Measurements from ENCODE around the gene EVL. TPM values are rescaled to one million over a fixed set of nuclear protein-coding genes. Genes with fewer than 3 reads are reported as not detected.

EVL gene
- total RNA-seq, 1 experiment from 2014 or later = 24.1 TPM

DNA sequence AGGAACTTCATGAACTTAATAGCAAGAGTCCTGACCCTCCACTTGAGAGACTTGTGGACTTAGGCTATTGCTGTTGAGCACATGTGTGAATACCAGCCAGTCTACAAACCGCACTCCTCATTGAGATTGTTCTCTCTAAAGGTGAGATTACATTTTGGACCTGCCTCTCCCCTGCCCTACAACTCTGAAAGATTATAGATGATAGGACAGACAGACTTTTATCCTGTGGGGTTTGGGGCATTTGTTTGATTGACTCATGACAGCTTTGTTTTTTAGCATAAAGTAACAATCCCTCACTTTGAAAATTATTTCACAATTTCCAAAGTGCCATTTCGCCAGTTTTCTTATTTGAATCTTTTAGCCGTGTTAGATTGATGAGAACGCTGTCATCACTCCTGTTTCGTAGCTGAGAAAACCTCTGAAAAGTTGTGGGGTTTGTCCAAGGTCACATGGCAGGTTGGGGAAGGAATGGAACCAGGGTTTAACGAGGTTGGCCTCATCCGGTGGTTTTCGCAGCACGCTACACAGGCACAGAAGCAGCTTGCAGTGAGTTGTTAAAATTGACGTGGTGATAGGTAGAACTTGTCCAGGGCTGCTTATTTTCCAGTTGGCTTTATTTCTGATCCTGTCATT, 836 bp downstream of the EVL start:
- DNase-seq (ENCODE audit: low read depth) = no peak

DNA sequence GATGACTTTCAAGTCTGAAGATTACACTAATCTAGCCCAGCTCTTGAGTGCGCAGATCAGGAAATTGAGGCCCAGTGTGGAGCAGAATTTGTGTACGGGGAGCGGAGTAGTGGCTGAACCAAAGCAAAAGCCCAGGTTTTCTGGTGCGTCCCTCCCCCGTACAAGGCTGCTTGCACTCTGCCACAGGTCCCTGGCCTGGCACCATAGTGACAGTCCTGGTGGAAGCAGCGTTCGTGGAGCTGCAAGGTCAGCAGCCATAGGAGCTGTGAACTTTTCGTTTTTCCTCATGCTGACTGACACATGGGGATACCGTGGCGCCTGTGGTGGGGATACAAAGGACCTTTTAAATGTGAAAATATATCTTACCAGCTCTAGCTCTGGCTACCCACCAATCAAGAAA, 1.7 kb downstream of the EVL start:
- DNase-seq (ENCODE audit: low read depth) = no peak

DNA sequence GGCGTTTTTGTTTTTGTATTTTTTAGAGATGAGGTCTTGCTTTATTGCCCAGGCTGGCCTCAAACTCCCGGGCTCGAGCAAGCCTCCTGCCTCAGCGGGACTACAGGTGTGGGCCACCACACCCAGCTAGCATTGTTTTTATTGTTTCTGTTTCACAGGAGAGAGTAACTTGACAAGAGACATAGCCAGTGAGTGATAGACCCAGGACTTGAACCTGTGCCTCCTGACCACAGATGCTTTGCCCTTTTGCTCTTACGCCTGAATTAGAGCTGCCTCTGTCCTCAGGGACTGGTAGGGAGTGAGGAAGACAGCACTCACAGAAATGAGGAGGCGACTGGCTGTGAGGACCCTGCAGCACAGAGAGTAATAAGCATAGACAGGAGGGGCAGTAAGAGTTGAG, 2.3 kb downstream of the EVL start:
- no peak for DNase-seq (ENCODE audit: low read depth)

DNA sequence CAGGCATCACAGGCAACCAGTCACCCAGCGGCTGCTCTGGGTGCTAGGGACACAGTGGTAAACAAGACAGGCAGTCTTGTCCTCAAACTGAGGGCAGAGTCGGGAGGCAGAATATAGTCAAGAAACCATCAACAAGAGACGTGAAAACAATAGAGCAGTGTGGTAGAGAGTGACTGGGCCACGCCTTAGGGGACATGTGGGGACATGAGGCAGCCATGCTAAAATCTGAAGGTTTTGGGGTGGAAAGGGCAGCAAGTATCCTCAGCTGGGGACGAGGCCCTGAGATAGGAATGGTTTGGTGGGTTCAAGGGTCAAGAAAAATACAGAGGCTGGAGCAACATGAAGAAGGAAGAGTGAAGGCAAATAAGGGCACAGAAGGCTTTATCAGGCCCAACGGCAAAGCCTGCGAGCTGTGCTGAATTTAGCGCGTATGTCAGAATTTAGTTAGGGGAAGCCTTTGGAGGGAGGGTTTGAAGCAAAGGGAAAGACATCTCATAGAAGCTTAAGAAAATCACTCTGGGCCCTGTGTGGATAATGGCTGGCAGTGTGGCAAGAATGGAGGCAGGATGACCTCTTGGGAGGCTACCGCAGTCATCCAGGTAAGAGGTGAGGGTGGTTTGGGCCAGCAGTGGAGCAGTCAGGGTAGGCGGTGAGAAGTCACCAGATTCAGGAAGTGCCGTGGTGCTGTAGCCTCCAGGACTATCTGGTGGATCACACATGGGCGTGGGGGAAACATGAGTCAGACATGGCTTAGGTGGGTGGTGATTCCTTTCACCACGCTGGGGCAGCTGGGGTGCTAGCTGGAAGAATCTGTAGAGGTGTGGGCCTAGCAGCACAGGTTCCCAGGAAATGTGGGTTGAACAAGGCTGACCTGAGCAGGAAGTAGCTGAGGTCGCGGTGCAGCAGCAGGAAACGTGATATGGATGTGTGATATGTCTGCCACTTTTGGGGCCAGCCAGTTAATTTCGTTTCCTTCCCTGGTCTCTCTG, 3.0 kb downstream of the EVL start:
- DNase-seq (ENCODE audit: low read depth) = peak; percentile 24

DNA sequence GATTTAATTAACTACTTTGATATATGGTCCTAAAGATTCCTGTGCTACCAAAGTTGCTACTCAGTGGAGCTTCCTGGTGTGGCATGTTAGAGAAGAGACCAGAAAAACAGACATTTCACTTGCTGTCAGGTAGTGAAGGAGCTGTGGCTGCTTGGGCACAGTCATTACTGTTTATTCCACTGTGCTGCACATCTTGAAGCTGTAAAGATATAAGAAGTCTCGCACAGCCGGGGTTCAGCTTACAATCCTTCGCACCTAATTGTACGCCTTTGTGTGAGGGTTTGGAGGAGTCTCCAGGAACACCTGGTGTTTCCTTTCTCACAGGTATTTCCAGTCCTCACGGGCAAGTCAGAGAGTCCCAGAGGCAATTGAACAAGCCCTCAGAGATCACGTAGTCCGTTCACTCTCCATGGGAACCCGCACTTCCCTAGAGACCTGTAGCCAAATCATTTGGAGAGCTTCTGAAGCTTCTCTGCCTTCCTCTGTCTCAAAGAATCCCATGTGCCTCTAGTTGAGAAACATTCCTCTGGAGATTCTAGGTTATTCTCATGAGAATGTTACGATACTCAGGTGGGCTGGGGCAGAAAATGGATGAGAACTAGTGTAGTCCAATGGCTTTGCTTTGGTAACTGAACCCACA, 4.1 kb downstream of the EVL start:
- DNase-seq (ENCODE audit: low read depth) = no peak

DNA sequence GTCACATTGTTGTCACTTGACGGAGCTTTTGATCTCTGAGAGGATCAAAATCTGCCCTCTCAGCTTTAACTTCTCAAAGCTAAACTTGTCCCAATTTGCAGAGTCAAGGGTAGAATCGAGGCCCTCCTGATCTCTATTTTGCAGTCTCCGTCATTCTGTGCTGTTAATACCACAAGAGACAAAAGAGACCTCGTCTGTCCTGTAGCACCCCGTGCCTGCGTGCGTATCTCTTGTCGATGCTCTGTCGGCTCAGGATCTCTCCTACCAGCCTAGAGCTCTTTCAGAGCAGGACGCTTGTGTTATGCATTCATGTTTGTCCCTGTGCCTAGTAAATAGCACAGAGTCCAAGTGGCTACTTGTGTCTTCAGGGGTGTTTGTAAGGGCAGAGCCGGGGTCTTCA, 5.1 kb downstream of the EVL start:
- DNase-seq (ENCODE audit: low read depth) = no peak

DNA sequence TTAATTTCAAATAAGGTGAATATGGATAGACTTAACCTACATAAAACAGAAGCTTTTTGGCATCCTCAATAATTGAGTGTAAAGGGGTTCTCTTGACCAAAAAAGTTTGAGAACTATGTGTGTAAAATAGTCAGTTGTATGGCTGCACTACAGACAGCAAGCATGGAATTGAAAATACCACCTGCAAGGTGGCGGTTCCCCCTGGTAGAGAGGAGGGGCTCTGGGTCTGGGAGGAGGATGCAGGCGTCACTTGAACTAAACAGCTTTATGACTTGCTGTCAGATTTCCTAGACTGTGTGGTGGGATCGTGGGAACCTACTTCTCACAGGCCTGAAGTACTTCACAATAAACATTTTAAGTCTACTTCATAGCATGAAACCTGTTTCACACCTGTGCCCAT, 6.3 kb downstream of the EVL start:
- DNase-seq (ENCODE audit: low read depth) = no peak

DNA sequence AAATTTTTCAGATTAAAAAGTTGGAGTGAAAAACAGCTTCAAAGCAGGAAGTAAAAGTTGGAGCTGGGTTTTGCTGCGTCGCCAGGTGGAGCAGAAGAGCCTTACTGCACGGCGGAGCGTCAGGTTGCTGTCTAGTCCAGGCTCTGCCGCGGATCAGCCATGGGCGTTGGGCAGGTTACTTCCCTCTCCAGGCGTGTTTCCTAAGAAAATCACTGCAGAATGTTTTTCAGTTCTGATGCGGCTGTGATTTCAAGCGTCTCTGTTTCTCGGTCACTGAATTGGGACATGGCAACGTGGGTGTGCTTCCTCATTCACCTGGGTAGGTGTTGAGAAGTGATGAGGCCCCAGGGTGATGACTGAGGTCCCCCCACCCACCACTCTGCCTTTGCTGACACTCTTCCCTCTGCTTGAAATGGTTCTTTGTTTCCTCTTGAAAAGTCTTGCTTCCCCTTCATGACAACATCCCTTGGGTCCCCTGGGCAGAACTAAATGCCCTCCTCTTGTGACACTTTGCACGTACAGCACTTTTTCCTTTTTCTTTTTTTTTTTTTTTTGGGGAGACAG, 7.6 kb downstream of the EVL start:
- DNase-seq (ENCODE audit: low read depth) = no peak

DNA sequence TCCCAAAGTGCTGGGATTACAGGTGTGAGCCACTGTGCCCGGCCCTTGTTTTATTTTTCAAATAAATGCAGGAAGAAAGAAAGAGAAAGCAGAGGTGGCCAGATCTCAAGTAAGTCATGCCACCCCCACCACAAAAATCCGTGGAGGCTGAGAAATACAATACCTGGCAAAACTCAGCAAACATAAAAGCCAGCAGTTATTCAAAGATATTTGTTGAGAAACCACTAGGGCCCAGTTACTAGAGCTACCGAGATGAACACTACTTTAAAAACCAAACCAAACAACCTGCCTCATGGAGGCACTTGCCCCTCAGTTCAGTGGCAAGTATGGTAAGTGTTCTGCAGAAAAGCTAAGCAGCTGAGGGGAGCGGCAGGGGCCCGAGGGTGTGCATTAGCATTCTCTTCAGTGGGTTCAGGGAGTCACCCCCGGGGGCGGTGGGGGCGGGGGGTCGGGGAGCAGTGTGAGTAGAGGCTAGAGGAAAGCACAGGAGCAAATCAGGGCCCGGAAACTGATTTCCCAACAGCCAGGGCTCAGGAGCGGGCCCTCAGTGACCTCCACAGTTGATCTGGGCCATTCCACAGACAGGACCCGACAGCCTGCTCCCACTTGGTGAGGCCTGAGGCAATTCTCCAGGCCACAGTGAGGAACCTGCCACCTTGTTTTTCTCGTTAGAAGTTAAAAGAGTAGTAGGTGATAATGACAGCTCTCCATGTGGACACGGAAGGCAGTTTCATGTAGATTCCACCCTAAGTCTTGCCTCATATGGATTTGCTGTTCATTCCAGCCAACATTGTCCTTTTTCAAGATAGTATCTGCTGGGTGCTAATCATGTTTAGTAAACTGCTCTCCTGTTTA, 8.6 kb downstream of the EVL start:
- DNase-seq (ENCODE audit: low read depth) = no peak

DNA sequence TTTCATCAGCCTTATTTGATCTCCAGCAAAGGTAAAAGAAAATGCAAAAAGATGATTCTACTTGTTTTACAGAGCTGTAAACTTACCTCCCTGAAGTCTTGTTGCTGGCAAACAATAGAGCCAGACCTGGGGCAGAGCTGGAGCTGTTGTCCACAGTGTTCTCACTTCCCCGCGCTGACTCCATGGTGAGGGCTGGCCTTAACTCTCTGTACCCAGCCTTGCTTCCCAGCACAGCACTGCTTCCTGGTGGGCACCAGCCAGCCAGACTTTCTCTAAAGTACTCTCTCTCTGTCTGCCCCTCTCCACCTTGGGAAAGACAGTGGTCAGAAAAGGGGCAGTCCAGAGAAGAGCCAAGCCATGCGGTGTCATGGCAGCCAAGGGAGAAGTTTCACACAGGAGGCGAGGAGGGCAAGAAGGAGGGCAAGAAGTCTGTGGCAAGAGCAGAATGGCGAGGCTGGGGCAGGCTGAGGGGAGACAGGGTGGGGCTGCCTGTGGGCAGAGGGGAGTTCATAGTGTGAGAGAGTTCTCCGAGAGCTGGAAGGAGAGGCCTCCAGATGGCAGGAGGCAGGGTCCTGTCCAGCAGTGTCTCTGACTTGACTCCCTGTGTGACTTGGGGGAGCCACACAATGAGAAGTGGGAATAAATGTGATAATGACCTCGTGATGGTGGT, 9.3 kb downstream of the EVL start:
- DNase-seq (ENCODE audit: low read depth) = no peak

DNA sequence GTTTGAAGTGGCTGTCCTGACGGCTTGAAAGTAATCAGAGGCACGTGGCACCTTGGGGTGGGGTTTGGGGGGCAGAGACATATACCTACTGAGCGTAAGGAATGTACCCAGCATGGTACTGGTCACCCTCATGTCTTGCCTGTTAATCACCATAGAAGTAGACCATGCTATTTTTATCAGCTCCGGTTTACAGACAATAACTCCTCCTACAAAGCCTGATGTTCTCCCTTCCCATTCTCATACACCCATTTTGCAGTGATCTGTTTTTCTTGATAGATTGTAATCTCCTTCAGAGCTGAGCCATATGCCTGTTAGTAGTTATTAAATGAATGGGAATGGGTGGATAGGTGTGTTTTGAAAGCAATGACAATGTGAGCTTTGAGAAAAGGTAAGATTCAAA, 10.5 kb downstream of the EVL start:
- DNase-seq (ENCODE audit: low read depth) = no peak

DNA sequence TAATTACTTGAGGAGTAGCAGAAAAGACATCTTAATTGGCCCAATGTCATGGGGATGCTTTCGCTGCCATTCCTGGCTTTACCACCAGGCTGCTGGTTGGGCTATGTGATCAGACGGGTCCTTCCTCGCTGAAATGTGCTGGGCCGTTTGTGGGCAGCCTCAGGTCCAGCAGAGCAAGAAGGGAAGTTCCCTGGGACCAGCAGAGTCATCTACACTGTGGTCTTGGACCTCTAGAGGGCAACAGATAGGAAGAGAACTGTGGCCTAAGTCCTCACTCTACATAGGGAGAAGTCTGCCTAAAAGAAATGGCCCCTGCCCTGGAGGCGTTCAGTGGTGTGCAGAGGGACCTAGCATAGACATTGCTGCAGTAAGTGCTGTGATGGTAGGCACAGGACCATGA, 10.9 kb downstream of the EVL start:
- peak; percentile 57 for DNase-seq (ENCODE audit: low read depth)

DNA sequence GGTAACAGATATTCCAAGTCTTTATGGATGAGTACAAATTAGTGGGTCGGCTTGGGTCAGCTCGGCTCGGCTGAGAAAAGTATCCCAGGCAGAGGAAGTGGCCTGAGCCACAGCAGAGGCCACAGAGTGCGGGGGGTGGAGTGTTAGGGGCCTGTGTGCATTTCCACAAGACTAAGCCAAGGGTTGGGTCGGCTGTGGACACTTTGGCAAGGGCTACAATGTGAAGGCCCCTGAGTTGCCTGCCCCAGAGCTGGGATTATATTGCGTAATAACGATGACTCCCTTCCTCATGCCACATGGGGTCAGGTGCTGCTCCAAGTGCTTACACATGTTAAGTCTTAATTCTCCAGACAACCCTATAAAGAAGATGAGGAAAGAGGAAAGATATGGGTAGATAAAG, 11.4 kb downstream of the EVL start:
- peak; percentile 71 for DNase-seq (ENCODE audit: low read depth)

DNA sequence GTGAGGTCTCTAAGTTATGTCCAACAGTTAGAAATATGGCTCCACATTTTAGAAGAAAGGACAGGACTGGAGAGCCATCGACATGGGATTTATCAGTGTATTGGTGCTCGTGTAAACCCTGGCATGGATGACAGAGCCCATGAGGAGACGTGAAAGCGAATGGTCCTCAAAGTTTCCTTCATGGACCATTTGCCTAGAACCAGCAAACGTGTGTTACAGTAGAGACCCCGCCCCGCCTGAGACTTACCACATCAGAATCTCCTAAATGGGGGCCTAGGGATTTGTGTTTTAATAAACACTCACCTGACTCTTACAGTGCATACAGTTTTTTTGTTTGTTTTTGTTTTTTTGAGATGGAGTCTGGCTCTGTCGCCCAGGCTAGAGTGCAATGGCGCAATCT, 12.2 kb downstream of the EVL start:
- no peak for DNase-seq (ENCODE audit: low read depth)

DNA sequence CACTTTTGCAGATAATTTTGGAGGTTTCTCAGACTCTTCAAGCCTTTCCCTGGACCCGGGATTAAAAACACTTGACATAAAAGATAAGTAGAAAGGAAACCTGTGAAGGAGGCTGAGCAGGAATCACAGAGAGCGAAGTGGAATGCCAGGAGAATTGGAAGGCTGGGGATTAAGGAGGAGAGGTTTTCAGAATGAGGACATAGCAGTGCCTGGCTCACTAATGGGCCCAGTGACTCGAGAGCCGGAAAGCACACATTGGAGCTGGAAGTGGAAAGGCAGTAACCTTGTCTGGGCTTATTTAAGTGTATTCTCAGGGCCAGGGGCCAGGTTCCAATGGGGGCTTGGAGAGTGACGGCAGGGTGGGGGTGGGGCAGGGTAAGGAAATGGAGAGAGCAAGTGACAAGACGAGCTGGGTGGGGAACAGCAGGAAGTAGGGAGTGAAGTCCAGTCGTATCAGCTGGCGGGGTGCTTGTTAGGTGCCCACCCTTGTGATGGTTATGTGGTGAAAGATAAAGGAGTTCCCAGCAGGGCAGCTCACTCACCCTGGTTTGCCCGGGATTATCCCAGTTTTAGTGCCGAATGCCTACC, 13.1 kb downstream of the EVL start:
- DNase-seq (ENCODE audit: low read depth) = no peak

DNA sequence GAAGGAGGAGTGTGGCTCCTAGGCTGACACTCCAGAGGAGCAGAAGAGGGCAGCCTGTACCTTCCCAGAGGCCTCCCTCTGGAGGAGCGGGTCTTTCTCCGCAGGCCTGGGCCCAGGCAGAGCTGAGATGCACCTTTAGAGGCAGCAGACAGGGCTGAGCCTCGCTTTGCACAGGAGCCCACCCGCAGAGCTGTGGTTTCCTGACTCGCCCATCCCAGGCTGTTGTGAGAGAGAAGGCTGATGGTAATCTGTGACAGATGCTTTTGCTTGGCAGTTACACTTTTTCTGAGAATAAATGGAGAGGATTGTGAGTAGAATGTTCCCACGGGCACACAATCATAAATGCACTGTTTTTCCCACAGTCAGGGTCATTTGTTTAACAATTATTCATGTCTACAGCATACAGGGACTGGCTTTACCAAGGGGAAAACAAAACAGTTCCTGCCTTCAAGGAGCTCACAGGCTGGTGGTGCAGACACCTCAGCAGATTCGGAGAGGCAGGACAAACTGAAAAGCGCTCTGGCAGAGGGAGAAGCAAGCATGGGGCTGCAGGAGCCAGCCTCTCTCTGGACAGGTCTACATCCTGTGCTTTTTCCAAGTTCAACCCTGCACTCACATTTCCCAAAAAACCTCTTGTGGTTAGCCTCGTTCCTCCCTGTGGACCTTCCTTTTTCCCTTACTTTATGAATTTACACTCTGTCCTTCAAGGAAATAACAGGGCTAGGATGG, 13.9 kb downstream of the EVL start:
- peak; percentile 71 for DNase-seq (ENCODE audit: low read depth)

DNA sequence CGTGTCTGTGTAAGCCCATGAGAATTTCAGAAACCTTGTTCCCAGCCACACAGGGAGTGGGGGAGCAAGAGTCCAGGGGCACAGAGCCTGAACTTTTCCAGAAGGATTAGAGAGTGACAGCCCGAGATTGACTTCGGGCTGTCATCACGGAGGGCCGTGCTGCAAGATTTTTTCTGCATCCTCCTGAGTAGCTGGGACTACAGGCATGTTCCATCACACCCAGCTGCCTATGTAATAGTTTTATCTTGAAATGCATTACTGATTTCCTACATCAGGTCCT, 14.4 kb downstream of the EVL start:
- DNase-seq (ENCODE audit: low read depth) = no peak

DNA sequence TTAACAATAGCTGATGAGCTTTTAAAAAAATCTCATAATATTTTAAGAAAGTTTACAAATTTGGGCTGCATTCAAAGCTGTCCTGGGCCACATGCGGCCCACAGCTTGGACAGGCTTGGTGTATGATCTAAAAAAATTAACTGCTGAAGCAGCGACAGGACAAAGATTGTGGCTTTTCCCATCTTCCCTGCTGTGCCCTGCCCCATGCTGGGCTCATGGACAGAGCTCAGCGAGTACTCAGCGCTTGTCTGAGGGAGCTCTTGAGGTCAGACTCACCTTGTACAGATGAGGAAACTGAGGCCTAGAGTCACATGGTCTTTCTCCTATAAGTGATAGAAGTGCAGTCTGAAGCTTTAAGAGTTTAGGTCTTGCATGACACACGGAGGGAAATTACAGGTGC, 15.0 kb downstream of the EVL start:
- no peak for DNase-seq (ENCODE audit: low read depth)

DNA sequence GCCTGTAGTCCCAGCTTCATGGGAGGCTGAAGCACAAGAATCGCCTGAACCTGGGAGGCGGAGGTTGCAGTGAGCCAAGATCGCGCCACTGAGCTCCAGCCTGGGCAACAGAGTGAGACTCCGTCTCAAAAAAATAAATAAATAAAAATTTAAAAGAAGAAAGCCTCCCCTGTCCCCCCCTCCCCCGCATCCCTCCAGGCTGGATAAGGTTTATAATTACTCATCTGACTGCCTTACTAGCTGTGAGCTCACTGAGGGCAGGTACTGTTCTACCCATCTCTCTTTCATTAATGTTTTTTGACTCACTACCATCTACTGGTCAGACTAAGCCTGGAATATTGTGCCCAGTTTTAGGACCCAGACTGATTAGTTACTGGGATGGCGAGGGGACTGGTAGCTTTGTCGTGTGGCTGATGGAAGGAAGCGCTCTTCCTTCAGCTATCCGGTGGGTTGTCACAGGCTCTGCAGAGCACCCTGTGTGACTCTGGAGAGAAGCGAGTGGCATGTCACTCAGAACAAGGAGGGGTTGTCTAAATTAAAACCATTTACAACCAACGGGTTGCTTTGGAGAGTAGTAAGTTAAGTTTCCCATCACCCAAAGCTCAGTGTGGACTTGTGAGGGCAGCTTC, 16.9 kb downstream of the EVL start:
- no peak for DNase-seq (ENCODE audit: low read depth)
